HCT116 (cell line): ENCODE measurements around the gene TBKBP1.

ENCODE experiments used
- CTCF ChIP-seq, 3 experiments: fragments of 200-600 bp in 1 of 3; sonication (generic) in 1 of 3; IDR thresholded peaks in 2 of 3; conservative IDR thresholded peaks in 1 of 3; 2 replicates each; pipeline ENCODE4 v1.5.1; 2012 to 2017; ENCODE audit warnings: low read depth in 2 of 3, low read length in 2 of 3, antibody characterized with exemption in 1 of 3, borderline replicate concordance in 1 of 3, control low read depth in 1 of 3, mild to moderate bottlenecking in 1 of 3, mixed read lengths in 1 of 3, mixed run types in 1 of 3, moderate library complexity in 1 of 3; ENCODE audit not compliant: insufficient read depth in 1 of 3
- SP1 ChIP-seq: IDR thresholded peaks from 2 replicates; pipeline ENCODE4 v1.6.1; 2012; ENCODE audit warnings: low read depth
- YY1 ChIP-seq: IDR thresholded peaks from 2 replicates; pipeline ENCODE4 v1.6.1; 2011; ENCODE audit warnings: low read length, low read depth, moderate library complexity, mild to moderate bottlenecking; ENCODE audit not compliant: insufficient replicate concordance; ENCODE audit errors: extremely low read depth
- TF ChIP-seq, protein P1 (sequence below): IDR thresholded peaks from 2 replicates; pipeline ENCODE4 v1.6.1; 2012

DNA sequence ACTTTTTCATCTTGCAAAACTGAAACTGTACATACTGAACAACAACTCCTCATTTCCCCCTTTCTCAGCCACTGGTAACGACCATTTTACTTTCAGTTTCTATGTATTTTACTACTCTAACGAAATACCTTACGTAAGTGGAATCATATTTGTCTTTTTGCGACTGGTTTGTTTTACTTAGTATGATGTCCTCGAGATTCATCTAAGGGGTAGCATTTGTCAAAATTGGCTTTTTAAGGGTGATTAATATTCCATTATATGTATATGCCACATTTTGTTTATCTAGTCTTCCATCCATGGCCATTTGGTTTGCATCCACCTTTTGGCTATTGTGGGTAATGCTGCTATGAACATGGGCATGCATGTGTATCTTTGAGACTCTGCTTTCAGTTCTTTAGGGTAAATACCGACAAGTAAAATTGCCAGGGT lies 33.9 kb upstream of the TBKBP1 start:
- TF ChIP-seq CTCF (IDR thresholded peaks at IDR 0.05 in 2 of 3, conservative IDR thresholded peaks at IDR 0.05 in 1 of 3; ENCODE audit: borderline replicate concordance in 1 of 3, insufficient read depth in 1 of 3, low read depth in 2 of 3, low read length in 2 of 3): no peak
- TF ChIP-seq YY1: no peak
- TF ChIP-seq, protein P1, sequence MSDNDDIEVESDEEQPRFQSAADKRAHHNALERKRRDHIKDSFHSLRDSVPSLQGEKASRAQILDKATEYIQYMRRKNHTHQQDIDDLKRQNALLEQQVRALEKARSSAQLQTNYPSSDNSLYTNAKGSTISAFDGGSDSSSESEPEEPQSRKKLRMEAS: no peak
- no peak for TF ChIP-seq SP1
